HG02981 (cell line): ENCODE results near the gene ZFPM1.
"Not testable (repeated sequence)": the region's sequence is repeated elsewhere in the genome, so short reads cannot be mapped to it uniquely, and the experiment has no call there.

Source experiments
- ATAC-seq: cut with Tn5 transposase; IDR thresholded peaks from one replicate; pipeline ENCODE4 v1.9.1; 2021; ENCODE audit warnings: mild to moderate bottlenecking, moderate library complexity; ENCODE audit not compliant: unreplicated experiment

The ZFPM1 gene

GRCh38 chr16:88453217-88453531, at the start of gene ZFPM1:
TSS of gene ZFPM1 (plus strand) at chr16:88453280. CDS start at chr16:88453639, 359 bp downstream.
- ATAC-seq = peak; percentile 35

- ATAC-seq = no peak
Observed at GRCh38 chr16:88403794-88404581, 49.1 kb upstream of the ZFPM1 start.

GRCh38 chr16:88404769-88405168, 48.3 kb upstream of the ZFPM1 start:
- no peak for ATAC-seq

GRCh38 chr16:88405216-88406060, 47.6 kb upstream of the ZFPM1 start:
- no peak for ATAC-seq

GRCh38 chr16:88406096-88407041, 46.7 kb upstream of the ZFPM1 start:
- ATAC-seq = no peak

- ATAC-seq = no peak
Observed at GRCh38 chr16:88407042-88407420, 46.0 kb upstream of the ZFPM1 start.

GRCh38 chr16:88407807-88408206, 45.3 kb upstream of the ZFPM1 start:
- ATAC-seq = no peak

GRCh38 chr16:88408561-88409142, 44.4 kb upstream of the ZFPM1 start:
- no peak for ATAC-seq

GRCh38 chr16:88409296-88410065, 43.6 kb upstream of the ZFPM1 start:
- ATAC-seq = no peak

- not testable (repeated sequence) for ATAC-seq
Observed at GRCh38 chr16:88410297-88410968, 42.6 kb upstream of the ZFPM1 start.

- ATAC-seq = no peak
Observed at GRCh38 chr16:88411951-88412576, 41.0 kb upstream of the ZFPM1 start.

- no peak for ATAC-seq
Observed at GRCh38 chr16:88412766-88413165, 40.3 kb upstream of the ZFPM1 start.

- ATAC-seq = no peak
Observed at GRCh38 chr16:88413231-88413630, 39.8 kb upstream of the ZFPM1 start.

GRCh38 chr16:88413631-88414030, 39.4 kb upstream of the ZFPM1 start:
- ATAC-seq = no peak

- ATAC-seq = no peak
Observed at GRCh38 chr16:88414521-88415380, 38.3 kb upstream of the ZFPM1 start.

GRCh38 chr16:88415381-88415705, 37.7 kb upstream of the ZFPM1 start:
- ATAC-seq = no peak

- ATAC-seq = no peak
Observed at GRCh38 chr16:88415713-88416323, 37.3 kb upstream of the ZFPM1 start.

- ATAC-seq = no peak
Observed at GRCh38 chr16:88416686-88417085, 36.4 kb upstream of the ZFPM1 start.
